DOHH2 (cell line): ENCODE results near the gene SREBF2.

Experiments
- H3F3A ChIP-seq: fragments of 200-600 bp; sonication (generic), shearing (Covaris generic); 2 replicates; pipeline ENCODE4 v1.6.0; 2016; ENCODE audit warnings: antibody characterized with exemption, mild to moderate bottlenecking; ENCODE audit not compliant: control insufficient read depth, insufficient read depth
- H3K27ac ChIP-seq: fragments of 200-600 bp; sonication (generic); 2 replicates; pipeline ENCODE4 v1.5.1; 2014; ENCODE audit warnings: low read depth, mild to moderate bottlenecking, low read length, moderate library complexity
- H3K27me3 ChIP-seq: fragments of 200-600 bp; sonication (generic); 2 replicates; pipeline ENCODE4 v1.6.1; 2014; ENCODE audit warnings: mild to moderate bottlenecking, low read length, mixed read lengths; ENCODE audit not compliant: control insufficient read depth
- H3K36me3 ChIP-seq: fragments of 200-600 bp; sonication (generic); 2 replicates; pipeline ENCODE4 v1.6.1; 2014; ENCODE audit warnings: mild to moderate bottlenecking, low read length, moderate library complexity, mixed read lengths; ENCODE audit not compliant: control insufficient read depth
- H3K4me1 ChIP-seq: fragments of 200-600 bp; sonication (generic); 2 replicates; pipeline ENCODE4 v1.6.1; 2014; ENCODE audit warnings: mild to moderate bottlenecking, low read length, mixed read lengths; ENCODE audit not compliant: control insufficient read depth
- H3K4me2 ChIP-seq: fragments of 200-600 bp; sonication (generic); 2 replicates; pipeline ENCODE4 v1.6.0; 2014; ENCODE audit warnings: mild to moderate bottlenecking, low read length, moderate library complexity
- H3K4me3 ChIP-seq: fragments of 200-600 bp; sonication (generic); 2 replicates; pipeline ENCODE4 v1.5.1; 2014; ENCODE audit warnings: mild to moderate bottlenecking, low read length, mixed read lengths
- H3K79me2 ChIP-seq: fragments of 200-600 bp; sonication (generic); 2 replicates; pipeline ENCODE4 v1.6.1; 2014; ENCODE audit warnings: mild to moderate bottlenecking, low read length, mixed read lengths; ENCODE audit not compliant: control insufficient read depth
- H3K9me2 ChIP-seq: fragments of 200-600 bp; sonication (generic); replicated peaks from 2 replicates; pipeline ENCODE4 v1.6.1; 2014; ENCODE audit warnings: mild to moderate bottlenecking, low read length, mixed read lengths; ENCODE audit not compliant: control insufficient read depth
- H3K9me3 ChIP-seq: fragments of 200-600 bp; sonication (generic); 2 replicates; pipeline ENCODE4 v1.6.1; 2014; ENCODE audit warnings: antibody characterized with exemption, low read length, mixed read lengths; ENCODE audit not compliant: control insufficient read depth, insufficient read depth
- H4K20me1 ChIP-seq: fragments of 200-600 bp; sonication (generic); 2 replicates; pipeline ENCODE4 v1.6.0; 2014; ENCODE audit warnings: low read depth, mild to moderate bottlenecking, antibody characterized with exemption, low read length, moderate library complexity; ENCODE audit not compliant: control insufficient read depth, insufficient read depth
- CTCF ChIP-seq: fragments of 200-600 bp; sonication (generic); IDR thresholded peaks from one replicate; pipeline ENCODE4 v1.5.1; 2014; ENCODE audit warnings: antibody characterized with exemption, mild to moderate bottlenecking, low read depth, low read length; ENCODE audit not compliant: poor library complexity, severe bottlenecking
- EZH2phosphoT487 ChIP-seq: fragments of 200-600 bp; sonication (generic); IDR thresholded peaks from 2 replicates; pipeline ENCODE4 v1.6.1; 2017; ENCODE audit warnings: borderline replicate concordance, mild to moderate bottlenecking, antibody characterized with exemption, low read length, moderate library complexity, mixed read lengths

The SREBF2 gene

GRCh38 chr22:41936894-41937169 is 103.9 kb downstream of the SREBF2 start:
- H3K27me3 ChIP-seq = no peaks in the 10 kb centered on the region
- peaks cover 100% of the 10 kb centered on the region for H3K4me1 ChIP-seq
- peak overlapping the region; percentile 56 for H3K4me3 ChIP-seq
- H3K4me2 ChIP-seq = peak overlapping the region; percentile 87
- H4K20me1 ChIP-seq = peaks cover 7% of the 10 kb centered on the region; the same call in 1 of the 2 replicates
- H3K27ac ChIP-seq = peak overlapping the region; percentile 95
- H3K36me3 ChIP-seq = peaks cover 91% of the 10 kb centered on the region
- TF ChIP-seq CTCF (no peak), EZH2phosphoT487 (no peak)
- H3K9me3 ChIP-seq = no peaks in the 10 kb centered on the region
- H3F3A ChIP-seq = peaks cover 68% of the 10 kb centered on the region
- peaks cover 61% of the 10 kb centered on the region for H3K79me2 ChIP-seq
- no peaks in the 10 kb centered on the region for H3K9me2 ChIP-seq

- no peaks in the 10 kb centered on the region for H3K9me3 ChIP-seq
- H3F3A ChIP-seq = peaks cover 80% of the 10 kb centered on the region
- peaks cover 95% of the 10 kb centered on the region for H3K4me1 ChIP-seq
- H3K4me3 ChIP-seq = peak overlapping the region; percentile 70
- H3K4me2 ChIP-seq = peak overlapping the region; percentile 87
- H3K27me3 ChIP-seq = no peaks in the 10 kb centered on the region
- peaks cover 87% of the 10 kb centered on the region for H3K36me3 ChIP-seq
- H4K20me1 ChIP-seq = peaks cover 11% of the 10 kb centered on the region
- H3K9me2 ChIP-seq = no peaks in the 10 kb centered on the region
- H3K27ac ChIP-seq = peak overlapping the region; percentile 95
- H3K79me2 ChIP-seq = peaks cover 65% of the 10 kb centered on the region
- no peak for TF ChIP-seq CTCF
- no peak for TF ChIP-seq EZH2phosphoT487
Observed at GRCh38 chr22:41939981-41940831, 107.3 kb downstream of the SREBF2 start.

DNA sequence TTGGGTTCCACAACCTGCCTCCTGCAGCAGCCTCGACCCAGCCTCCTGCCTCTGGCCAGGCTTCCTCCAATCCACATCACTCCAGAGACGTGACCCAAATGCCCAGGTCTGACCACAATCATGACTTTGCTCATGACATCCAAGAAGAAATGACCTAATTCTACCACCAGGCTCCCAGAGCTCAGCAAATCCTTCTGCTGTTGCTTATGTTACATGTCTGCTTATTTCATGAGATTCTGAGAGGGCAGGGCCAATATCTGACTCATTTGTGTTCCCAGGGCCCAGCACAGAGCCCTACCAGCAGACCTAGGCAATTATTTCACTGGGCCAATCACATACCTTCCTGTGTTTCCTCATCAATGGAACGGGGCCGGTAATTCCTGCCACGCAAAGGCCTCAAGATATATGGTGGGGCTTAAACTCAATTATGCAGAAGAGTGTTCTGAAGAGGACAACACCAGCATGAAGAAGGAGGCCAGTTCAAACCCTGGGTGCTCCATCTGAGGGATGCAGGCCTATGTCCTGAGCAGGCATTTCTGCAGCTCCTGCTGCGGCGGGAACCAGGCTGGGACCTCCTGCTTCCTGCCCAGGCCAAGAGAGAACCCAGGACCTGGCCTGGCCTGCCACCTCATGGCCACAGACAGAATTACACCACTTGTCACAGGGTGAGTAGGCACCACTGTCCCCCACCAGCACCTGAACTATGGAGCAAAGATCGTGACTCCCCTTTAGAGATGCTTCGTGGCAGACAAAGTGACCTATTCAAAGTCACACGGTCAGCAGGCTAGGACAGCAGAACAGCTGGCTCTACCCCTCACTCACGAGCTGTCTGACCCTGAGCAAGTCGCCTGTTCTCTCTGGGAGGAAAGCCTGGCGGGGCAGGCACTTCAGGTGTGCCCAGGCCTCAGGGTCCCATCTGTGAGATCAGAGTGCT is 108.2 kb downstream of the SREBF2 start:
- Histone ChIP-seq H3K27ac (peak overlapping the region; percentile 95), H3K9me2 (no peaks in the 10 kb centered on the region), H4K20me1 (peaks cover 11% of the 10 kb centered on the region), H3K79me2 (peaks cover 68% of the 10 kb centered on the region), H3K27me3 (no peaks in the 10 kb centered on the region), H3F3A (peaks cover 75% of the 10 kb centered on the region), H3K4me3 (peak overlapping the region; percentile 70), H3K4me2 (peak overlapping the region; percentile 87), H3K36me3 (peaks cover 88% of the 10 kb centered on the region), H3K4me1 (peaks cover 86% of the 10 kb centered on the region), H3K9me3 (no peaks in the 10 kb centered on the region)
- TF ChIP-seq CTCF (peak; percentile 93), EZH2phosphoT487 (no peak)
